Esophagus squamous epithelium (tissue), 5 donors: Measurements from ENCODE around the gene NEDD4. TPM values are rescaled to one million over a fixed set of nuclear protein-coding genes. Genes with fewer than 3 reads are reported as not detected.
"Not testable (repeated sequence)": the region's sequence is repeated elsewhere in the genome, so short reads cannot be mapped to it uniquely, and the experiment has no call there.

Source experiments
- DNase-seq: peaks from one replicate; lab custom pipeline; 2025; lab: John Stamatoyannopoulos, UW
- H3K27ac ChIP-seq, 4 donors: fragments of 200-600 bp; sonication (generic); one replicate each; pipeline ENCODE4 v1.5.1; 2016 to 2019; ENCODE audit warnings: mild to moderate bottlenecking in 1 of 4
- H3K27me3 ChIP-seq, 4 donors: fragments of 200-600 bp; sonication (generic); 1 replicate in 3 of 4; 2 replicates in 1 of 4; pipeline versions ENCODE4 v1.5.1 to v1.6.0; 2017 to 2021; ENCODE audit warnings: antibody characterized with exemption in 1 of 4
- H3K36me3 ChIP-seq, 3 donors: fragments of 200-600 bp; sonication (generic); one replicate each; pipeline ENCODE4 v1.5.1; 2016 to 2019
- H3K4me1 ChIP-seq, 3 donors: fragments of 200-600 bp; sonication (generic); one replicate each; pipeline ENCODE4 v1.5.1; 2017 to 2019
- H3K4me3 ChIP-seq, 4 donors: fragments of 200-600 bp; sonication (generic); 1 replicate in 3 of 4; 2 replicates in 1 of 4; pipeline ENCODE4 v1.5.1; 2016 to 2019; ENCODE audit warnings: mild to moderate bottlenecking in 2 of 4, moderate library complexity in 1 of 4
- H3K9me3 ChIP-seq, 3 donors: fragments of 200-600 bp; sonication (generic); one replicate each; pipeline ENCODE4 v1.5.1; 2016 to 2019
- CTCF ChIP-seq, 6 experiments: fragments of 450-650 bp in 4 of 6; fragments of 200-600 bp in 2 of 6; sonication (generic) in 2 of 6; IDR thresholded peaks; one replicate each; pipeline ENCODE4 v1.5.1; 2016 to 2019; ENCODE audit warnings: antibody characterized with exemption in 6 of 6, mild to moderate bottlenecking in 4 of 6, moderate library complexity in 4 of 6
- POLR2A ChIP-seq, 4 donors: fragments of 450-650 bp; IDR thresholded peaks; one replicate each; pipeline ENCODE4 v1.6.1; 2017; ENCODE audit warnings: antibody characterized with exemption in 4 of 4, mild to moderate bottlenecking in 4 of 4, moderate library complexity in 3 of 4
- WGBS, 2 donors: methylation state at CpG; one replicate each; pipeline ENCODE4 v1.1.5; 2018; 5-methylcytosine and 5-hydroxymethylcytosine counted together
- intact Hi-C: fragments of 100-400 bp; cut with DNase I; formaldehyde crosslinking; loops from one replicate; pipeline ENCODE4 v1.15.0; 2022
- total RNA-seq, 4 donors: library from RNA; depleted of rRNA; stranded (reverse); fragments of >200 nt; gene quantifications; one replicate each; pipeline ENCODE4 v1.1.0, GENCODE V29; 2016
- donor health status: DM: yes; HTN: yes; CAD: no.

The NEDD4 gene
- total RNA-seq, 4 donors from 2014 or later, result 4.5 to 15.1 (median 11.7) TPM

- H3K4me3 ChIP-seq, result no peak overlapping the region
- no peak for TF ChIP-seq POLR2A (IDR thresholded peaks at IDR 0.05)
- peak in 5 of 6 experiments; percentile 13 to 48 (median 29) for TF ChIP-seq CTCF (IDR thresholded peaks at IDR 0.05)
- intact Hi-C loops, result no loop called here
- no peak overlapping the region for H3K27ac ChIP-seq
- H3K9me3 ChIP-seq, result no peaks in the 10 kb centered on the region
- no peak for DNase-seq
- H3K36me3 ChIP-seq, result no peaks in the 10 kb centered on the region
- H3K4me1 ChIP-seq, result no peaks in the 10 kb centered on the region
- 64 to 72% methylated on average over 8 of the region's 8 CpGs for WGBS, 2 donors
- H3K27me3 ChIP-seq, result peaks cover 0 to 7% (median 0%) of the 10 kb centered on the region in 4 donors
Observed at GRCh38 chr15:55789066-55789660, 204.2 kb downstream of the NEDD4 start.

GRCh38 chr15:55786341-55786740, 207.1 kb downstream of the NEDD4 start:
- no peak for TF ChIP-seq POLR2A (IDR thresholded peaks at IDR 0.05)
- no peak for TF ChIP-seq CTCF (IDR thresholded peaks at IDR 0.05)
- DNase-seq, result no peak
- Histone ChIP-seq H3K4me1 (no peaks in the 10 kb centered on the region), H3K9me3 (peaks cover 0 to under 1% (median 0%) of the 10 kb centered on the region in 3 donors), H3K27me3 (peaks cover 0 to 7% (median 0%) of the 10 kb centered on the region in 4 donors), H3K36me3 (no peaks in the 10 kb centered on the region), H3K4me3 (no peak overlapping the region), H3K27ac (no peak overlapping the region)
- WGBS, 2 donors, result 86 to 100% methylated on average over 1 of the region's 3 CpGs
- intact Hi-C loops, result no loop called here

- DNase-seq, H3K9me3 ChIP-seq, H3K27ac ChIP-seq, intact Hi-C loops, H3K27me3 ChIP-seq, H3K4me3 ChIP-seq, H3K36me3 ChIP-seq, H3K4me1 ChIP-seq: not testable (repeated sequence)
- 81 to 82% methylated on average over 7 to 9 of the region's 9 CpGs for WGBS, 2 donors
Observed at GRCh38 chr15:55785593-55785992, 207.8 kb downstream of the NEDD4 start.

GRCh38 chr15:55784286-55784685, 209.1 kb downstream of the NEDD4 start:
- no peak for DNase-seq
- intact Hi-C loops, result no loop called here

GRCh38 chr15:55782901-55783300, 210.5 kb downstream of the NEDD4 start:
- 54% methylated on average over 3 of the region's 3 CpGs for WGBS, 2 donors

More at GRCh38 chr15:55784286-55784685, 209.1 kb downstream of the NEDD4 start:
- Histone ChIP-seq H3K9me3 (peaks cover 0 to 5% (median 0%) of the 10 kb centered on the region in 3 donors), H3K4me3 (no peak overlapping the region), H3K27me3 (peaks cover 0 to 7% (median 0%) of the 10 kb centered on the region in 4 donors), H3K36me3 (no peaks in the 10 kb centered on the region), H3K4me1 (no peaks in the 10 kb centered on the region), H3K27ac (no peak overlapping the region)
- TF ChIP-seq POLR2A (IDR thresholded peaks at IDR 0.05) (no peak), CTCF (IDR thresholded peaks at IDR 0.05) (no peak)

More at GRCh38 chr15:55782901-55783300, 210.5 kb downstream of the NEDD4 start:
- no peak for DNase-seq
- H3K9me3 ChIP-seq, result peaks cover 0 to 5% (median 0%) of the 10 kb centered on the region in 3 donors
- no peak overlapping the region for H3K4me3 ChIP-seq
- H3K27ac ChIP-seq, result no peak overlapping the region
- TF ChIP-seq POLR2A (IDR thresholded peaks at IDR 0.05) (no peak), CTCF (IDR thresholded peaks at IDR 0.05) (no peak)
- intact Hi-C loops, result no loop called here
- H3K4me1 ChIP-seq, result no peaks in the 10 kb centered on the region
- no peaks in the 10 kb centered on the region for H3K36me3 ChIP-seq
- peaks cover 0 to 7% (median 0%) of the 10 kb centered on the region in 4 donors for H3K27me3 ChIP-seq
